NCI-H2227 (cell line): ENCODE data around the gene ZNF70.

Experiments
- DNase-seq: peaks from one replicate; lab custom pipeline; 2025; ENCODE audit not compliant: unreplicated experiment; lab: John Stamatoyannopoulos, UW

ZNF70 gene

DNA sequence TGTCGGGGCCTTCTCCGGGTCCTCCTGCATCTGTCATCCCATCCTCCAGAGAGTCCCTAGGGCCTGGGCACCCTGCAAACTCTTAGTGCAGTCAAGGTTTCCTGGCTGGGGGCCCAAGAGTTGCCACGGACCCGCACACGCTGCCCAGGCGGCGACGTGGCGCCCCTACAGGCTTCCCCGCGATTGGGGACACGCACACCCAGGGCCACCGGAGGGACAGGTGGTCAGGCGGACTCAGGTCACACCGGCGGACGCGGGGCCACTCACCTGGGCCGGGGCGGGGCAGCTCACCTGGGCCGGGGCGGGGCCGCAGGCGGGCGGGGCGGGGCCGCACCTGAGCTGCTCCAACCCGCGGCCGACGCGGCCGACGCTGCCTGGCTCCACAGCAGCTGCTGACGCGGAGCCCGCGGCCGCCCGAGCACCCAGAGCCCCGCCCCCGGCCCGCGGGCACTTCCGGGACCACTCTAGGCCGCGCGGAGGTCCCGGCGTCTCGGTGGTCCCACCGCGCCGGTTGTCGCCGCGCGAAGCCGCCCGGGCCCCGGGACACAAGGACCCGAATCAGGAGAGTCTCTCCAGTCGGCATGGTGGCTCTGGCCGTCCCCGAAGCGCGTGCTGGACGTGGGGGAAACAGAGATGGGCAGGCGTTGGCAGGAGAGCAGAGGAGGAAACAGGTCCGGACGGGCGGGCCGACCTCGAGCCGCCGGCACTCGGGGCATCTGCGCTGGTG, at the start of gene ZNF70:
TSS of gene ZNF70 (minus strand) at position 399 of the 727 bp plus-strand sequence. CDS start 5,972 bp downstream, outside the sequence.
- DNase-seq: peak; percentile 89

DNA sequence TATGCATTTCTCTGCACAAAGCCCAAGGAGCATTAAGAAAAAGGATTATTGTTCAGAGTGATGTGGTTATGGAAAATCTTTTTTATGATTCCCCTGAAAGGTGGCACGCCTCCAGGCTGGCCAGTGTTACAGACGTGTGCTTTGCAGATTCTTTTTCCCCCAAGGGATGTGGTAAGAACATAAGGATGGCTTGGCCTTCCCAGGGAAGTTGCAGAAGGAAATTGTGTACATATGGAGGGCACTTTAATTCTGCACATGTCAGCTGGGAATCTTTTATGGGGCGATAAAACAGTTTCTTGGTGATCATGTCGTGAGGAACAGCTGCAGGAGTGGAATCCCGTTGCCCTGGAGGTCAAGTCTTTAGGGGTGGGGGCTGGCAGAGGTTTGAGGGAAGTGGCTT, 45.5 kb upstream of the ZNF70 start:
- no peak for DNase-seq

DNA sequence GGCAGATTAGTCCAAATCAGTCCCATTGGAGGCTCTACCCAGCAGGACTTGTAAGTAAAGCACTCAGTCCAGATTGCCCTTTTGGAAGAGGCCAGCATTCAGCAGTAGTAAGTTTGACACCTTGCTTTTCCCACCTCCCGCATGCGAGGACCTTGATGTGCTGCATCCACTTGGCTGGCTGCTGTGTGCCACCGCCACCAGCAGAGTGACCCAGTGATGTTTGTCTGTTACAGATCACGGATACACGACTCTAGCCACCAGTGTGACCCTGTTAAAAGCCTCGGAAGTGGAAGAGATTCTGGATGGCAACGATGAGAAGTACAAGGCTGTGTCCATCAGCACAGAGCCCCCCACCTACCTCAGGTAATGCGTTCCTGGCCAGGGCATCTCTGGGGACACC, 42.4 kb upstream of the ZNF70 start:
- no peak for DNase-seq

DNA sequence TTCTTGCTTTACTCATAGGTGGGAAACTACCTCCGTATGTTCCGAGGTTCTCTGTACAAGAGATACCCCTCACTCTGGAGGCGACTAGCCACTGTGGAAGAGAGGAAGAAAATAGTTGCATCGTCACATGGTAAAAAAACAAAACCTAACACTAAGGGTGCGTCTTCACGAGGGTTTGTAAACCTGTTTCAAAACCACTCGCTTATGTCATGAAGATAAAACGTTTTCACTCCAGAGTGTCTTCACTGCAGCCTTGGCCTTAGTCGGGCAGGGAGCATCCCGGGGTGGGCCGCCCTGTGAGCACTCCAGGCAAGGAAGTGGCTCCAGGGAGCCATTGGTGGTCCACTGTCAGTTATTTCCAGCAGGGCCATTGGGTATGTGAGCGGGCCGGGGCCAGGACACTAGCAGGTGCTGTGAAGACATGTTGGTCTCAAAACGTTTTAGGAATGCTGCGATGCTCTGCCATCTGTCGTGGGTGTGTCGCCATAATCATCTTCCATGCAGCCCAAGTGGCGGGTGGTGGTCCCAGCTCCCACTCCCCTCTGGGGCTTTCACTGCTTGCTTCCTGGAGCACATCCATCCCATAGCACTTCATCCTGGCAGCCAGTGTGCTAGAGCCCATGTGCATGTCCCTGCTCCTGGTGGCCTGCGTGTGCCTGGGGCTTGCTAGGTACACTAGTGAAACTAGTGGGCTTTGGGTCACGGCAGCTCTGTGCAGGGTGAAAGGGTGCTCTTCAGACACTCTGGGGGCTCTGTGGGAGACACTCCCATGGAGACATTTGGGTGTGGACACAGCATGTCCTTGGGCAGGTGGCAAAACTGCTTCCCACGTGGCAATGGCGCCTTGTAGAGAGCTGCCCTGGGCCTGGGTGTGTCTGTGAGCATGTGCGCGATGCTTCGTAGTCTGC, 41.1 kb upstream of the ZNF70 start:
- no peak for DNase-seq

DNA sequence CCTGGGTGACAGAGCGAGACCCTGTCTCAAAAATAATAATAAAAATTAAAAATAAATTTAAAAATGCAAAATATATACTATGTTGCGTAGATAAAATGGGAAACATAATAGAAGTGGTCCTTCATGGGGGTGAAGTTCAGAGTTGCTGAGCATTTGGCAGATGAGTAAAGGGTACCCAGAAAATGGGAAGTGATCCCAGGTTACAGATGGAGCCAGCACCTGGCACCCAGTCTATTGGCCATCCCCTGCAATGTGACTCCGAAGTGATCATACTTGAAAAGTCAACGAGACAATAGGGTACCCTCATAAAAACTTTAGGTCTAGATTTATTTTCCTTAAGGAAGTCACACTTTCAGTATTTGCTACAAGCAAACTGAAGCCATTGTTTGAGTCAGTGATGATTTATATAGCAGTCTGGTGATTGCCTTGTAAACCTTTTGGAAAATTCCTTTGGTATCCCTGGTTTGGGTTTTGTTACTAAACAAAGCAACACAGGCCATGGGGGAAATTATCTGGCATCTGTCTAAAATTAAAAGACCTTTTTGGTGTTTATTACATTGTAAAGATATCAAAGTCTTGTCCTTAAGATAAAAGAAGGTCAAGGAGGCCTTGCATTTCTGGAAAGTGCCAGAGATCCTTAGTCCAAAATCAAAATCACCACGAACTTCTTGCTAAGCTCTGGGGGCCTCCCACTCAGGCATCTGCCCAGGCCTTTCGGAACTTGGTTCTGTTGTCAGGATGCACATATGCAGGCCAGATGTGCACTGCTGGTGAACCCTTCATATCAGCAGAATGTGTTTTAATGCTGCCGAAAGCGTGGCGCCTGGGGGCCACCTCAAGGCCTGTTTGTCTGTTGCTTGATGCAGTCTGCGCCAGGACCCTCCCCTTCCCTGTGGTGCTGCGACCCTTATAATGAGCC, 40.2 kb upstream of the ZNF70 start:
- no peak for DNase-seq

DNA sequence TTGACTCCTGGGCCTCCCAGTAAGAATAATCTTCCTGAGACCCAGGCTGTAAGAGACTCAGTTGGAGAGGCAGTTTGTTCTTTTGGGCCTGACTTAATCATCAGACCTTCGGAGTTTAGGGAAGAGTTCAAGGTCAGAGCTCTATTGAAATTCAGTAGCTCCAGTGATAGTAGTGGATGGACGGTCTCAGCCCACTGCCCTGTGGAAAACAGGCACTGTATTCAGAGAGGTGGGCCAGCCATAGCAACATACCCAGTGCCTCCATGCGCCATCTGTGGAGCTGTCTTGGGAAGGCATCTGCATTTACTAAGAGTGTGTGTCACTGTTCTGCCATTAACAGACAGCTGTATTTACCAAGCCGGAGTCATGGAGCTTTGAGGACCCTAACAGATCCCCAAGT, 38.7 kb upstream of the ZNF70 start:
- peak; percentile 39 for DNase-seq

DNA sequence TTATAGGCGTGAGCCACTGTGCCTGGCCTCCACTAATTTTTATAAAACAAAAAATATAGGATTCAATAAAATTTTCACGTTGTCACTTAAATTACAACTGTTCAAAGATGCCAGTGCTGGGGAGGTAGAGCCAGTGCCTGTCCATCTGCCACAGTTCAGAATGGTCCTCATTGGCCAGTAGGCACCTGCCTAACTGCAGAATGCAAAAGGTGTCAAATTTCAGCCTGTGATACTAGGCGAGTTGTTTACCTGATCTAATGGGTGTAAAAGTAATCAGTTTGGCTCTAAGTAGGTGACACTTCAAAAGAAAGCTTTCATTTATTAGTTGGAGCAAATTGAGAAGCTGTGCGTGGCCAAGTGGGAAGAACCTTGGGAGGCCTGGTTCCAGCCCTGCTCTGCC, 38.2 kb upstream of the ZNF70 start:
- no peak for DNase-seq

DNA sequence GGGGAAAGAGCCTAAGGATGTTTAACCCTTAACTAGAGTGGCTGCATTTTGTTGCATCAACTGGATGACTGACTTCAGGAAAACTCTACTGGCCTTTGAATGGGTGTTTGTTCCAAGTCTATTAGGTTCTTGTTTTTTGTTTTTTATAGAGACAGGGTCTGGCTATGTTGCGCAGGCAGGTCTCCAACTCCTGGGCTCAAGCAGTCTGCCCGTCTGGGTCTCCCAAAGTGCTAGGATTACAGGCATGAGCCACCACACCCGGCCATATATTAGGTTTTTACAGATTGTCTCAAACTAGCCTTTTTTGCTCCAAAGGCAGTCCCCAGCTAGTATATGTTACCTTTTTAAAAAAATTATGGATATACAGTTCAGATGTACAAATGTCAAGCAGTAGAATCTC, 37.0 kb upstream of the ZNF70 start:
- no peak for DNase-seq

DNA sequence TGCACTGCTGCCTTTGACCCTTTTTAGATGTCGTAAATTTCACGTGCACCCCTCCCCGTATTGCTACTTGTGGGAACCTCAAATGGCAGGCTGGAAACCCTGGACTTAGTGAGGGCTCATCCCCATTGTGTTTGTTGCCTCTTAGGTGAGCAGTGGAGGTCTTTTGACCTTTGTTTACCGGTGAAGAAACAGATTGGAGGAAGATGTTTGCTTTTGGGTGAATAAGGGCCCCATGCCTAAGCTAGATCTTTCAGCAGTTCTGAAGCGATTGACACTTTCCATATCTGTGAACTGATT, 36.6 kb upstream of the ZNF70 start:
- no peak for DNase-seq

DNA sequence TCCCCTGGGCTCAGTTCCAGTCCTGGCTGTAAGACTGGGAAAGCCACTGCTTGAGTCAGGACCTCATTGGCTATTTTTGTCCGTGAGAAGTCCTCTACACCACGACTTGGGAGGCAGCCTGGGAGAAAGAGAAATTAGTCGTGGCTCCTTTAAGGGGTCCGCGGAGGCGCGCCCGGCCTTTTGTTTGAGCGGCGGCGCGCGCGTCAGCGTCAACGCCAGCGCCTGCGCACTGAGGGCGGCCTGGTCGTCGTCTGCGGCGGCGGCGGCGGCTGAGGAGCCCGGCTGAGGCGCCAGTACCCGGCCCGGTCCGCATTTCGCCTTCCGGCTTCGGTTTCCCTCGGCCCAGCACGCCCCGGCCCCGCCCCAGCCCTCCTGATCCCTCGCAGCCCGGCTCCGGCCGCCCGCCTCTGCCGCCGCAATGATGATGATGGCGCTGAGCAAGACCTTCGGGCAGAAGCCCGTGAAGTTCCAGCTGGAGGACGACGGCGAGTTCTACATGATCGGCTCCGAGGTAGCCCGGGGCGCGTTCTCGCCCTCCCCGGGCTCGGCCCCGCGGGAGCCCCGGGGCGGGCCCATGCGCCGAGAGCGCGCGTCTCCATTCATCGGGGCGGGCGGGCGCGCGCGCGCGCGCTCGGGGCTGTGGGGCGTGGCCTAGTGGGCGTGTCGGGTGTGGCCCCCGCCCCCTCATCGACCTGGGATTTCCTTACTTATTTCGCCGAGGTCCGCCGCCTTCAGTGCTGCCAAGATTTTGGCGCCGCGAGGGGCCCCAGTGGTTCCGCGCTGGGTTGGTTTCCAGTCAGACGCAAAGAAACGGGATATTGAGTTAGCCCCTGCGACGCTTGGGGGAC, 36.1 kb upstream of the ZNF70 start, which contains the start of gene SMARCB1:
TSS of gene SMARCB1 (plus strand) at position 215 of the 848 bp plus-strand sequence. CDS start at position 419, 204 bp downstream.
- peak; percentile 91 for DNase-seq

DNA sequence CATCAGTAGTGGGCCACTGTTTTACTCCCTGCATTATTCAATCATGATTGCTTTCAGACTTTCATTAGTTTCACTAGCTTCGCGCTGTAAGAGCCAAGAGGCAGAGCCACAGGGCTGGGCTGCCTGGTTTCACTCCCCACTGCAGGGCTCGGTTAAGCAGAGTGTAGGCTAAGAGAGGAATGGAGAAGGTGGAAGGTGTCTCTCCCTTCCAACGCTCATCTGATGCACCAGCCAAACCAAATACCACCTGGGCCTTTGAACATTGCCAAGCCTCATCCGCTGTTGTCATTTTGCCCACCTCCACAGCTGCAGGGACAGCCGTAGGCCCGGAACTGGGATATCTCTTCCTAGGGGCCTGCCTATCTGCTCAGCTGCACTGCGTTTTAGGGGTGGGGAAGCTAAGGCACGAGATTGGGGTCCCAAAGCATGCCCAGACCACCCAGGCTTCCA, 35.4 kb upstream of the ZNF70 start:
- DNase-seq: no peak

DNA sequence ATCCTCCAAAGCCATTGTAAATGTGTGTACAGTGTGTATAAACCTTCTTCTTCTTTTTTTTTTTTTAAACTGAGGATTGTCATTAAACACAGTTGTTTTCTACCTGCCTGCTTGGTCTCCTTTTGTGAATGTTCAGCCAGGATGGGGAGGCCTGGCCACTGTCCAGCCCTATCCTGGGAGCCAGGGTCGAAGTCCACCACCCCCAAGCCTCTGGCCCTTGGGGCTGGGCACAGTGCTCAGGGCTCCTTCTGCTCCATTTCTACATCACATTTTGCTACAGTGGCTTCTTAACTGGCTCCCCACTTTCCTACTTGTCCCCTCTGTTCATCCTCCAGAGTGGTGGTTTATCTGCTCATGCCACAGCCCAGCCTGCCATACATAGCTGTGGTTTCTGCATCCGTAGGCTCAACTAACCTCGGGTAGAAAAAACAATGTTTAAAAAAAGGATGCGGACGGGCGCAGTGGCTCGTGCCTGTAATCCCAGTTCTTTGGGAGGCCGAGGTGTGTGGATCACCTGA, 33.4 kb upstream of the ZNF70 start:
- DNase-seq: no peak

DNA sequence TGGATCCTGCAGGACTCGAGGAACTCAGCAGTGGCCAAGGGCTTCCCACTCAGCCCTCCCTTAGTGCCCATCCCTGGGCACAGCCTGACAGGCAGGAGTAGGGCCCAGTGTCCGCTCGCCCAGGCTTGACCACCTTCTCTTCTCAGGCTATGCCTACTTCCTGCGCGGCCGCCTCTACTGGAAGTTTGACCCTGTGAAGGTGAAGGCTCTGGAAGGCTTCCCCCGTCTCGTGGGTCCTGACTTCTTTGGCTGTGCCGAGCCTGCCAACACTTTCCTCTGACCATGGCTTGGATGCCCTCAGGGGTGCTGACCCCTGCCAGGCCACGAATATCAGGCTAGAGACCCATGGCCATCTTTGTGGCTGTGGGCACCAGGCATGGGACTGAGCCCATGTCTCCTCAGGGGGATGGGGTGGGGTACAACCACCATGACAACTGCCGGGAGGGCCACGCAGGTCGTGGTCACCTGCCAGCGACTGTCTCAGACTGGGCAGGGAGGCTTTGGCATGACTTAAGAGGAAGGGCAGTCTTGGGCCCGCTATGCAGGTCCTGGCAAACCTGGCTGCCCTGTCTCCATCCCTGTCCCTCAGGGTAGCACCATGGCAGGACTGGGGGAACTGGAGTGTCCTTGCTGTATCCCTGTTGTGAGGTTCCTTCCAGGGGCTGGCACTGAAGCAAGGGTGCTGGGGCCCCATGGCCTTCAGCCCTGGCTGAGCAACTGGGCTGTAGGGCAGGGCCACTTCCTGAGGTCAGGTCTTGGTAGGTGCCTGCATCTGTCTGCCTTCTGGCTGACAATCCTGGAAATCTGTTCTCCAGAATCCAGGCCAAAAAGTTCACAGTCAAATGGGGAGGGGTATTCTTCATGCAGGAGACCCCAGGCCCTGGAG, 32.6 kb upstream of the ZNF70 start:
- no peak for DNase-seq

DNA sequence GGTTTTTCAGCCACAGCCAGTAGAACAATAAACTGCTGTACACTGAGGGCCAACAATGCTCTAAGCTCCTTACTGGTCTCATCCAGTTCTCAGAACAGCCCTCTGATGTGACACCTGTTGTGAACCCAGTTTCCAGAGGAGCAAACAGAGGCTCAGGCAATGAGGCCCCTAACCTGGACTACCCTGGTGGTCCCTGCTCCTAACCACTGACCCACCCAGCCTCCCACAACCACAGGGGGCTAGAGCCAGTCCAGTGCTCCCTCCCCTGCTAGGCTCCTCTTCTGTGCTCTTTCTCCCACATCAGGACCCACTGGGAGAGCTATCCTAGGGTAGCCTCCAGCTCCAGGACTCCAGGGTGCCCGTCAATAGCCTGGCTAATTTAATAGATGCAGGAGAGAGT, 31.8 kb upstream of the ZNF70 start:
- no peak for DNase-seq

DNA sequence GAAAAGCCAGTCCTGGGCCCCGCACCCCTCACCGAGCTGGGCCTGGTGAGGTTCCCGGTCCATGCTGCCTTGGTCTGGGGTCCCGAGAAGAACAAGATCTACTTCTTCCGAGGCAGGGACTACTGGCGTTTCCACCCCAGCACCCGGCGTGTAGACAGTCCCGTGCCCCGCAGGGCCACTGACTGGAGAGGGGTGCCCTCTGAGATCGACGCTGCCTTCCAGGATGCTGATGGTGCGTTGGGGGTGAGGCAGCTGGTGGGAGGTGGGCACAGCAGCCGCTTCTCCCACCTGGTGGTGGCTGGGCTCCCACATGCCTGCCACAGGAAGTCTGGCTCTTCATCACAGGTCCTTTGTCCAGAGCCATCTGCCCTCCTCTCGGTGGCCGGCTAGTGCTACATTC, 31.3 kb upstream of the ZNF70 start:
- DNase-seq: no peak

DNA sequence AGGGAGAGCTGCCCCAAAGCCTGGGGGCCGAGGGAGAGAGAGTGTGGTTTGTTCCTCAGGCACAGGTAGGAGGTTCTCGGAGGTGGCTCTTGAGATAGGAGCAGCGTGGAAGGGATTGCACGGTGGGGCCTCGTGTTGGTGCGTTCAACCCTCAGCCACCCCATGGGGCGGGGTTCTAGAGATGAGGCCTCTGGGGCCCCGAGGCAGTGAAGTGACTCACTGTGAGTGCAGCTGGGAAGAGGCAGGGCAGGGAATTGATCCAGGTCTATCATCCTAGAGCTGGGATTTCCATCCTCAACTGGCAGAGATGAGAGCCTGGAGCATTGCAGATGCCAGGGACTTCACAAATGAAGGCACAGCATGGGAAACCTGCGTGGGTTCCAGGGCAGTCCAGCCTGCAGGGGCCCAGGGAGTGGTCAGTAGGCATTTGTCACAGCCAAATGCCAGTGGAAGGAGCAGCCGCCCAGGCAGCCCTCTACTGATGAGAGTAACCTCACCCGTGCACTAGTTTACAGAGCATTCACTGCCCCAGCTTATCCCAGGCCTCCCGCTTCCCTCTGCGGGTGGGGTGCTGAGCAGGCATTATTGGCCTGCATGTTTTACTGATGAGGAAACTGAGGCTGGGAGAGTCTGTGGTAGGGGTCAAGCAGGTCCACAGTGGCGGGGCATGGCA, 30.7 kb upstream of the ZNF70 start:
- DNase-seq: no peak

DNA sequence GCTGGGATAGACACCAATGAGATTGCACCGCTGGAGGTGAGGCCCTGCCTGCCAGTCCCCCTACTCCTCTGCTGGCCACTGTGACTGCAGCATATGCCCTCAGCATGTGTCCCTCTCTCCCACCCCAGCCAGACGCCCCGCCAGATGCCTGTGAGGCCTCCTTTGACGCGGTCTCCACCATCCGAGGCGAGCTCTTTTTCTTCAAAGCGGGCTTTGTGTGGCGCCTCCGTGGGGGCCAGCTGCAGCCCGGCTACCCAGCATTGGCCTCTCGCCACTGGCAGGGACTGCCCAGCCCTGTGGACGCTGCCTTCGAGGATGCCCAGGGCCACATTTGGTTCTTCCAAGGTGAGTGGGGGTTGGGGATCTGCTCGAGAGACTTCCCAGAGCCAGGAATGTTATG, 30.2 kb upstream of the ZNF70 start:
- no peak for DNase-seq

DNA sequence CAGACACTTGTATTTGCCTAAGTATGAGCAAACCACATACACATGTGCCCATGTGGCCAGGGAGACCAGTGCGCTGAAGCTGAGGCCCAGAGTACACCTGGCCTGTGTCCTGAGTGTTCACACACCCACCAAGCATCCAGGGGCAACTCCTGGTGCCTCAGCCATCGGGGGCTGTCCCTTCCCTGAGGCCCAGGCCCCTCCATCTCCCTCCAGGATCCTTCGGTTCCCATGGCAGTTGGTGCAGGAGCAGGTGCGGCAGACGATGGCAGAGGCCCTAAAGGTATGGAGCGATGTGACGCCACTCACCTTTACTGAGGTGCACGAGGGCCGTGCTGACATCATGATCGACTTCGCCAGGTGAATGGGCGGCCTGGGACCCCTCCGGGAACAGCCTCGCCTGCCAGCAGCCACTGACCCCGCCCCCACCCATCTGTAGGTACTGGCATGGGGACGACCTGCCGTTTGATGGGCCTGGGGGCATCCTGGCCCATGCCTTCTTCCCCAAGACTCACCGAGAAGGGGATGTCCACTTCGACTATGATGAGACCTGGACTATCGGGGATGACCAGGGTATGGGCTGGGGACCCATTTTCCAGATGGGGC, 29.3 kb upstream of the ZNF70 start:
- no peak for DNase-seq
